HG03469 (cell line): ENCODE results near the gene MLLT3.
A peak's percentile ranks its signal among the peaks of the same experiment; 100 is the strongest.

Source experiments
- ATAC-seq: cut with Tn5 transposase; IDR thresholded peaks from one replicate; pipeline ENCODE4 v1.9.1; 2021; ENCODE audit warnings: mild to moderate bottlenecking, moderate library complexity, moderate number of reproducible peaks; ENCODE audit not compliant: unreplicated experiment

The MLLT3 gene

GRCh38 chr9:20436476-20437195 lies 185.7 kb downstream of the MLLT3 start:
- ATAC-seq = no peak

DNA sequence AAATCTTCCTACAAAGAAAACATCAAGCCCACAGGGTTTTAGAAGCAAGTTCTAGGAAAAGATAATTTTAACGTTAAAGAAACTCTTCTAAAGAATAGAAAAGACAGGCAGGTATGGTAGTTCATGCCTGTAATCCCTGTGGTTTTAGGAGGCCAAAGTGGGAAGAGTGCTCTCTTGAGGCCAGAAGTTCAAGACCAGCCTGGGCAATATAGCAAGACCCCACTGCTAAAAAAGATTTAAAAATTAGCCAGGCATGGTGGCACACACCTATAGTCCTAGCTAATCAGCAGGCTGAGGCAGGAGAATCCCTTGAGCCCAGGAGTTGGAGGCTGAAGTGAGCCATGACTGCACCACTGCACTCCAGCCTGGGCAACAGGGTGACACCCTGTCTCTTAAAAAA lies 193.3 kb downstream of the MLLT3 start:
- no peak for ATAC-seq

- ATAC-seq = no peak
Observed at GRCh38 chr9:20427359-20427758, 194.9 kb downstream of the MLLT3 start.

DNA sequence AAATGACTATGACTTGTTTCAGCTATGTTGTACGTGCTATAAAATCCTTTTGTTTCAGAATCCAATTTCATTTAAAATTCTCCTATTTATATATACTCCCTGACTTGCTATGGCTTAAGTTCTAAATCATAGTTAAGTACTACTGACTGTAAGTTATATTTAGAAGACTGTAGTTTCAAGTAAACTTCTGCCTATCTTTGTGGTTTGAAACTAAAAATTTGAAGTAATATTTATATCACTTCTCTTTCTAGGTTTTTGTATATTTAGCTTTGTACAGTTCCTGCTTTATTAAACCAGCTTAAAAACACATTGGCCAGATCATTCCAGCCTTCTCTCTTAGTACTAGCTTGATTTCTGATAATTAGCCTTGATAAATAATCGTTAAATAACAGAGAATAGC lies 196.3 kb downstream of the MLLT3 start:
- peak; percentile 65 for ATAC-seq

GRCh38 chr9:20419533-20419932 lies 202.8 kb downstream of the MLLT3 start:
- ATAC-seq = no peak

DNA sequence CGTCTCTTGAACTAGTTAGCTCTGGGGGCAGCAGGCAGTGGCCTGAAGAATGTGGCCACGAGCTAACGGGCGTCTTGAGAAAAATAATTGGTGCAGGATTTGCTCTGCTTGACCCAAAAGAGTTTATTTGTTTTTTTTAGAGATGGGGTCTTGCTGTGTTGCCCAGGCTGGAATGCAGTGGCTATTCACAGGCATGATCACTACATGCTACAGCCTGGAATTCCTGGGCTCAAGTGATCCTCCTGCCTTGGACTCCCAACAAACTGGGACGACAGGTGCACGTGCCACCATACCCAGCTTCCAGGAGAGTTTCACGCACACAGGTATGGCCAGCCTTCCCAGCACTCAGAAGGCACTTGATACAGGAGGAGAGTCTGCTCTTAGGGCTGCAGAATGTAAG lies 203.8 kb downstream of the MLLT3 start:
- no peak for ATAC-seq

- ATAC-seq = no peak
Observed at GRCh38 chr9:20417373-20418080, 204.8 kb downstream of the MLLT3 start.

- no peak for ATAC-seq
Observed at GRCh38 chr9:20414150-20414549, 208.1 kb downstream of the MLLT3 start.

DNA sequence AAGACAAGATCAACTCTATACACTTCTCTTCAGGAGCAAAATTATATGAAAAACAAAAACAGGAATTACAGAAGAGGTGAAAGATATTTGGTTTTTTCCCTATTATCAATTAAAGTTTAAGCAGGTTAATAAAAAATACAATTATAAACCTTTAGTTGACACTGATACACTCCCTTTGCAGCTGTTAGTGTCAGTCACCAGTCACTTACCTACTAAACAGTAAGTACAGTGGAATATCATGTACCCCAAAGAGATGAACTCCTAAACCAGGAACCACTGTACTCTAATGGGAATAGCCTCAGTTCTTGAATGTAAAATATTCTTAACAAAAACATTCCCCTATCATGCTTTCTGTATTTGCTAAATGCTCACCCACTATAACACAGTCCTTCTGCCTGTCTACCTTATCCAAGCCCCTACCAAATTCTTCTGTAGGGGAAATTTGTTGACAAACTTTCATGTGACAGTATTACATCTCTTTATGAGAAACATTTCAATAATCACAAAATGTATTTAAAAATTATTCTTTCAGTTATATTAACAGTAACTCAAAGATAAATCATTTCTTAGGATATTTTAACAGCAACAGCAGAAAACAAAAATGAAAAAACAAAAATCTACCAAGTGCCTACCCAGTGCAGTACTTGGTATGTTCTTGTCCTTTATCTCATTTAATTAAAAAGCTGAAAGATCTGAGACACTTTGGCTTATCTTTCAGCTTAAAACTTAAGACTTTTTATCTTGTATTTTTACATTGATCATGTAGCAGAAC lies 212.8 kb downstream of the MLLT3 start:
- ATAC-seq = no peak

- ATAC-seq = no peak
Observed at GRCh38 chr9:20408513-20408912, 213.8 kb downstream of the MLLT3 start.

DNA sequence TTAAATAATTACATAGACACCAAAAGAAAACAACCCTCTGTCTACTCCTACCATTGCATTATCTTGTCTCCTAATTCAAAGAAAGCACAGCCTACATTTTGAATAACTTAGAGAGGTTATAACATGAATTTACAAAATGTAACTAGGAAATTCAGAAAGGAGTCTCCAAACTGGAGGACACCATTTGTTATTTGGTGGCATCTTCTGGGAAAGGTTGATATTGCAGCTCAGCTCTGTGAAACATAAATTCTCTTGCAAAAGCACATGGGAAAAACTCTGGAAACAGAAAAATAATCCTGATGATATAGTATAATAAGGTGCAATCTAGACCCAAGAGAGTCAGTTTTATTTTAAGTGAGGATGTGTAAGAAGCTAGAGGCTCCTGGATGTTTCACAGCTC lies 215.3 kb downstream of the MLLT3 start:
- no peak for ATAC-seq

GRCh38 chr9:20406344-20406743 lies 216.0 kb downstream of the MLLT3 start:
- no peak for ATAC-seq

GRCh38 chr9:20405616-20406015 lies 216.7 kb downstream of the MLLT3 start:
- no peak for ATAC-seq

DNA sequence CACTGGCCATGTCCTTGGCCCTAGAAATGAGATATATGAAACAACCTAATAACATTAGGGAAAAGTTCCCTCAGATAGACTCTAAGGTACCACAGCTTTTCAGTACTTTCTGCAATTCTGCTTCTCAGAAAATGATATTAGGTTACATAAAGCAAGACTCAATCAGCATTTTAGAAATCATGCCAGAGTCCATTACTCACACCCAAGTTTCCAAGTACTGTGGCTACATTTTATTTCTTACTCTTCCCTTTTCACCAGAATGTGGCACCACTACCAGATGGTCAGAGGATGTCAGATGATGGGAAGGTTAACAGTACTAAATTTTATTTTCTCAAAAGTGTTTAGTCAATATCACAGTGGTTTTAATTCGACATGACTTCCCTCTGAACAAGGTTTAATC lies 217.2 kb downstream of the MLLT3 start:
- ATAC-seq = no peak

- no peak for ATAC-seq
Observed at GRCh38 chr9:20404192-20404813, 218.0 kb downstream of the MLLT3 start.

DNA sequence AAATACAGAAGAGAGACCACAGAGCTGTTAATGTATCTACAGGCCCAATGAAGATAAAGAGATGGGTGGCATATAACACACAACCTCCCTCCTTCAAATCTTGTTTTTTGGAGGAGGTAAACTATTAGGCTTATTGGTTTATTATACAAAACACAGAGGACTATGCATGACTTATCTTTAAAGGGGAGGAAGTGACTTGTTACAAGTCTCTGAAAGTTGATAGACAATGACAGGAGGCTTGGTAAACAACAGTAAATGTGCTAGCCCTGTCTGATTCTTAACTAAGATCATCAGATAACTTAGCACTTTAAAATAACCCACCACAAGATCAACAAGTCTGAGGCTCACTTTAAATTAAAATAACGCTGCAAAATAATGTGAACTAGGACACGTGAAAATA lies 219.0 kb downstream of the MLLT3 start:
- no peak for ATAC-seq

DNA sequence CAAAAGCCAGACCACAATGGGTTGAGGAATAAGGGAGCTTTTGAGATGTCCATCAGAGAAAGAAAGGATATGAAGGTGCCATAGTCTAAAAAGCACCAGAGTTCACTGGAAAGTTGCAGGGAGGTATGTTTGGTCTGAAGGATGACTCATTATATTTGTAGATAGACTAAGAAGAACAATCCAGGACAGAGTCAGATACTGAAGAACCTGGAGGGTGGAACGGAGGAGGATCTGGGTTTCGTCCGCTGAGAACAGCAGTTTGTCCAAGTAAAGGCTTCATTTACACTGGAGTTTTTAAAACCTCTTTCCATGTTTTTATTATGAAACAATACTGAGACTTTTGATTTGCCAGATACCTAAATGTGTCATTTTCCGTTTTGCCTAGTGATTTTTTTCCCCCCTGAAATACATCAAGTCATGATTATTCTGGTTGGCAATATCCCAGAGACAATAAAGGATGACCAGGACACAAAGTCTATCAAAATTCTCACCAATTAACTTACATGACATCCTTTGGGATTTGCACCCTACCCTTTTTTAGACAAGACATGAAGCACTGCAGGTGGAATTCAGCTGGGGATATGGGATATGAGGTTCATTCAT lies 219.9 kb downstream of the MLLT3 start:
- no peak for ATAC-seq

GRCh38 chr9:20398536-20399338 lies 223.6 kb downstream of the MLLT3 start:
- no peak for ATAC-seq

DNA sequence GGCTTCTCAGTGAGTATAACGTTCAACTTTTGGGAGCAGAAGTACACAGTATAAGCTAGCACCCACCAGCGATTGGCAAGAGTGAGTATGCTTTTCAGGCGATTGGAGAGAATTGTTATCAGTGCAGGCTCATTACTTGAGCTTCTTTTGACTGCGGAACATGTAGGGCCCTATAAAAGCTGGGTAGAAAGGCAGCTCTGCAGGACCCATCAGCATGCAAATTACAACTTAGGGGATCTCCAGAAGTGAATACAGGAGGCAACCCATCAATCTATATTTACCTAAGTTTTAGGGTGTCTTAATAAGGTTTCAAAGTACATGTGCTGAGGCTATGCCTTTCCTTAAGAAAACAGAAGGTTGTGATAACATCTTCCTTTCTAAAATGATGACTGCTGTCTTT lies 225.0 kb downstream of the MLLT3 start:
- ATAC-seq = no peak

DNA sequence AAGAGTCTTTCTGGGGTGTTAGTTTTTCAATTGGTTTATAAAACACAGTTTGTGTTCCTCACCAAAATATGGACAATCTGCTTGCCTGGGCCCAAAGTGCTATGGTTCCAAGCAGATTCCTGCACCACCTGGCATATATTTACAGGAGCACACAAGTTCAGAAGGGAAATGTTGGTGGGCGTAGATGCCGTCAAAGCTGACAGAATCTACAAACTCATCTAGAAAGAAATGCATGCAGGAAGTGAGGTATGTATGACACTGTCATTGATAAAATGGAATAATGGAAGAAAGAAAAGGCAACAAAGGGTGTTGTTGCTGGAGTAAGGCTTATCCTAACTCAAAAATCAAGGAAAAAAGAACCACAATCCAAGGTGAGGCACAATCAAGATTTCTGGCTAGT lies 225.8 kb downstream of the MLLT3 start:
- no peak for ATAC-seq
